IMR-90 (cell line): ENCODE measurements around the gene KRTAP10-3. TPM values are rescaled to one million over a fixed set of nuclear protein-coding genes. Genes with fewer than 3 reads are reported as not detected.

ENCODE experiments used
- ATAC-seq: fragments of 200-7000 bp; cut with Tn5 transposase; 2 replicates; pipeline ENCODE4 v1.9.1; 2020; ENCODE audit warnings: low read depth, mild to moderate bottlenecking, moderate library complexity
- BruUV-seq: library from RNA; stranded (reverse); fragments of 400-500 nt; replicated peaks from 2 replicates; lab custom pipeline; 2021; lab: Mats Ljungman, UMichigan
- CTCF ChIA-PET: fragments of 300-600 bp; formaldehyde crosslinking; extraction: SDS; loops from one replicate; lab custom pipeline; 2021; ENCODE audit warnings: antibody characterized with exemption; lab: Yijun Ruan, JAX
- POLR2A ChIA-PET: fragments of 300-600 bp; sonication (Branson Sonifier 250); formaldehyde crosslinking; loops from one replicate; lab custom pipeline; 2022; ENCODE audit warnings: antibody characterized with exemption; ENCODE audit not compliant: unreplicated experiment; lab: Charles Lee
- DNase-seq: peaks from one replicate; pipeline ENCODE4 v3.0.0; 2013
- H2AFZ ChIP-seq: replicated peaks from 2 replicates; pipeline ENCODE3; 2013; ENCODE audit warnings: low read length, mild to moderate bottlenecking; ENCODE audit not compliant: poor library complexity
- H2AK5ac ChIP-seq: 2 replicates; pipeline ENCODE4 v1.6.1; 2013; ENCODE audit warnings: low read depth, low read length, inconsistent platforms
- H2AK9ac ChIP-seq: replicated peaks from 2 replicates; pipeline ENCODE3; 2013; ENCODE audit warnings: mild to moderate bottlenecking, low read depth, low read length, moderate library complexity; ENCODE audit not compliant: poor library complexity
- H2BK120ac ChIP-seq: 2 replicates; pipeline ENCODE4 v1.6.1; 2013; ENCODE audit warnings: low read depth, low read length, inconsistent platforms
- H2BK15ac ChIP-seq: 3 replicates; pipeline ENCODE4 v1.6.1; 2013; ENCODE audit warnings: low read depth, low read length, inconsistent platforms
- H2BK20ac ChIP-seq: 2 replicates; pipeline ENCODE4 v1.6.1; 2013; ENCODE audit warnings: low read depth, mild to moderate bottlenecking, inconsistent platforms, low read length, moderate library complexity
- H2BK5ac ChIP-seq: 2 replicates; pipeline ENCODE4 v1.6.1; 2013; ENCODE audit warnings: mild to moderate bottlenecking, low read depth, low read length, inconsistent platforms; ENCODE audit not compliant: poor library complexity, severe bottlenecking
- H3K14ac ChIP-seq: replicated peaks from 2 replicates; pipeline ENCODE4 v1.6.1; 2013; ENCODE audit warnings: low read depth, low read length, inconsistent platforms
- H3K18ac ChIP-seq: 2 replicates; pipeline ENCODE4 v1.6.1; 2013; ENCODE audit warnings: low read depth, low read length, control low read depth
- H3K23ac ChIP-seq: 2 replicates; pipeline ENCODE4 v1.6.1; 2013; ENCODE audit warnings: low read depth, low read length, inconsistent platforms
- H3K27ac ChIP-seq: 2 replicates; pipeline ENCODE4 v1.5.1; 2013; ENCODE audit warnings: mild to moderate bottlenecking, control low read depth, low read length; ENCODE audit not compliant: insufficient read depth
- H3K27me3 ChIP-seq: 2 replicates; pipeline ENCODE4 v1.6.1; 2013; ENCODE audit warnings: low read length; ENCODE audit not compliant: control insufficient read depth, insufficient read depth
- H3K36me3 ChIP-seq: 2 replicates; pipeline ENCODE4 v1.6.1; 2013; ENCODE audit warnings: low read length, mixed read lengths; ENCODE audit not compliant: control insufficient read depth, insufficient read depth
- H3K4ac ChIP-seq: 2 replicates; pipeline ENCODE4 v1.6.1; 2013; ENCODE audit warnings: low read depth, low read length, inconsistent platforms
- H3K4me1 ChIP-seq: 2 replicates; pipeline ENCODE4 v1.6.1; 2013; ENCODE audit warnings: low read length, mixed read lengths; ENCODE audit not compliant: control insufficient read depth, insufficient read depth
- H3K4me2 ChIP-seq: 2 replicates; pipeline ENCODE4 v1.6.1; 2013; ENCODE audit warnings: low read depth, mild to moderate bottlenecking, control low read depth, low read length, moderate library complexity
- H3K4me3 ChIP-seq: 2 replicates; pipeline ENCODE4 v1.5.1; 2013; ENCODE audit warnings: low read depth, mild to moderate bottlenecking, control low read depth, low read length, moderate library complexity; ENCODE audit not compliant: insufficient read depth
- H3K56ac ChIP-seq: 2 replicates; pipeline ENCODE4 v1.6.1; 2013; ENCODE audit warnings: low read length, inconsistent platforms; ENCODE audit not compliant: insufficient read depth; ENCODE audit errors: extremely low read depth
- H3K79me1 ChIP-seq, 2 experiments: 2 replicates each; pipeline ENCODE4 v1.6.1; 2013; ENCODE audit warnings: low read length in 2 of 2, inconsistent platforms in 1 of 2, low read depth in 1 of 2
- H3K9ac ChIP-seq: 2 replicates; pipeline ENCODE4 v1.6.1; 2013; ENCODE audit warnings: low read depth, low read length, control low read depth
- H3K9me1 ChIP-seq: 2 replicates; pipeline ENCODE4 v1.6.1; 2013; ENCODE audit warnings: low read length, inconsistent platforms; ENCODE audit not compliant: insufficient read depth
- H3K9me3 ChIP-seq: 2 replicates; pipeline ENCODE4 v1.6.1; 2013; ENCODE audit warnings: low read length; ENCODE audit not compliant: control insufficient read depth, insufficient read depth
- H4K20me1 ChIP-seq: 2 replicates; pipeline ENCODE4 v1.6.1; 2013; ENCODE audit warnings: low read length, inconsistent platforms; ENCODE audit not compliant: insufficient read depth
- H4K5ac ChIP-seq: 2 replicates; pipeline ENCODE4 v1.6.1; 2013; ENCODE audit warnings: mild to moderate bottlenecking, low read depth, low read length, control low read depth
- H4K8ac ChIP-seq, 2 experiments: 2 replicates each; pipeline ENCODE4 v1.6.1; 2013; ENCODE audit warnings: low read depth in 2 of 2, low read length in 2 of 2, control low read depth in 1 of 2, inconsistent platforms in 1 of 2
- H4K91ac ChIP-seq: 2 replicates; pipeline ENCODE4 v1.6.1; 2013; ENCODE audit warnings: low read depth, low read length, inconsistent platforms; ENCODE audit not compliant: insufficient read depth
- CHD1 ChIP-seq: IDR thresholded peaks from 2 replicates; pipeline ENCODE4 v1.6.1; 2012; ENCODE audit warnings: low read depth, low read length, improper control_type of control experiment
- MAFK ChIP-seq: IDR thresholded peaks from 2 replicates; pipeline ENCODE4 v1.6.1; 2012; ENCODE audit warnings: low read depth, low read length, improper control_type of control experiment
- MAZ ChIP-seq: IDR thresholded peaks from 2 replicates; pipeline ENCODE4 v1.6.1; 2012; ENCODE audit warnings: low read depth, mild to moderate bottlenecking, low read length, improper control_type of control experiment, moderate library complexity, borderline replicate concordance
- MXI1 ChIP-seq: IDR thresholded peaks from 2 replicates; pipeline ENCODE4 v1.6.1; 2012; ENCODE audit warnings: low read depth, mild to moderate bottlenecking, low read length, moderate library complexity, borderline replicate concordance
- NFE2L2 ChIP-seq: fragments of 150-350 bp; IDR thresholded peaks from 2 replicates; pipeline ENCODE4 v1.6.1; 2016; ENCODE audit warnings: low read depth, mild to moderate bottlenecking, low read length
- POLR2A ChIP-seq: IDR thresholded peaks from 2 replicates; pipeline ENCODE4 v1.6.1; 2012; ENCODE audit warnings: mild to moderate bottlenecking, low read depth, low read length
- RAD21 ChIP-seq: IDR thresholded peaks from 2 replicates; pipeline ENCODE4 v1.6.1; 2012; ENCODE audit warnings: low read length, improper control_type of control experiment
- RFX5 ChIP-seq: IDR thresholded peaks from 2 replicates; pipeline ENCODE4 v1.8.0; 2012; ENCODE audit warnings: low read depth, mild to moderate bottlenecking, low read length, moderate library complexity
- SMC3 ChIP-seq: fragments of 150-350 bp; IDR thresholded peaks from 2 replicates; pipeline ENCODE4 v1.6.1; 2016; ENCODE audit warnings: low read depth, mild to moderate bottlenecking, antibody characterized with exemption, low read length, moderate library complexity
- WGBS, 2 experiments: methylation state at CpG; one replicate each; pipeline versions ENCODE4 v1.1.5 to v1.1.7; 2013; ENCODE audit warnings: missing lambda C conversion rate in 2 of 2; ENCODE audit not compliant: insufficient read length in 1 of 2; ENCODE audit errors: extremely low coverage in 2 of 2; 5-methylcytosine and 5-hydroxymethylcytosine counted together
- dilution Hi-C: fragments of 300-500 bp; cut with HindIII; formaldehyde crosslinking; loops from one replicate; pipeline ENCODE4 v1.14.3; 2018; ENCODE audit warnings: low sequenced_read_pairs; ENCODE audit not compliant: unreplicated experiment
- in situ Hi-C: fragments of 300-500 bp; cut with MboI; formaldehyde crosslinking; loops from 3 replicates; pipeline ENCODE4 v1.14.3; 2019; ENCODE audit warnings: low sequenced_read_pairs, inconsistent platforms, mixed read lengths
- intact Hi-C: fragments of 100-400 bp; cut with micrococcal nuclease; formaldehyde crosslinking; loops from 2 replicates; pipeline ENCODE4 v1.10.0; 2022
- polyA plus RNA-seq, 3 experiments: library from polyadenylated mRNA; depleted of rRNA; stranded (reverse); fragments of >200 nt; gene quantifications; 2 replicates each; pipeline ENCODE4 v1.2.3, GENCODE V29; 2012; ENCODE audit warnings: low replicate concordance in 1 of 3
- total RNA-seq: library from RNA; depleted of rRNA; stranded (reverse); fragments of >200 nt; gene quantifications from 2 replicates; pipeline ENCODE4 v1.2.3, GENCODE V29; 2012
- TF ChIP-seq, protein P1 (sequence below): fragments of 150-350 bp; IDR thresholded peaks from 2 replicates; pipeline ENCODE4 v1.6.1; 2016; ENCODE audit warnings: low read depth, mild to moderate bottlenecking, low read length, moderate library complexity, borderline replicate concordance
- TF ChIP-seq, protein P2 (sequence below): conservative IDR thresholded peaks from 2 replicates; pipeline ENCODE4 v1.5.1; 2012; ENCODE audit warnings: mild to moderate bottlenecking, low read depth, low read length, improper control_type of control experiment

The KRTAP10-3 gene
- total and polyA plus RNA-seq, 2 of the 4 experiments (the other 2 are of a cell fraction) = not detected

DNA sequence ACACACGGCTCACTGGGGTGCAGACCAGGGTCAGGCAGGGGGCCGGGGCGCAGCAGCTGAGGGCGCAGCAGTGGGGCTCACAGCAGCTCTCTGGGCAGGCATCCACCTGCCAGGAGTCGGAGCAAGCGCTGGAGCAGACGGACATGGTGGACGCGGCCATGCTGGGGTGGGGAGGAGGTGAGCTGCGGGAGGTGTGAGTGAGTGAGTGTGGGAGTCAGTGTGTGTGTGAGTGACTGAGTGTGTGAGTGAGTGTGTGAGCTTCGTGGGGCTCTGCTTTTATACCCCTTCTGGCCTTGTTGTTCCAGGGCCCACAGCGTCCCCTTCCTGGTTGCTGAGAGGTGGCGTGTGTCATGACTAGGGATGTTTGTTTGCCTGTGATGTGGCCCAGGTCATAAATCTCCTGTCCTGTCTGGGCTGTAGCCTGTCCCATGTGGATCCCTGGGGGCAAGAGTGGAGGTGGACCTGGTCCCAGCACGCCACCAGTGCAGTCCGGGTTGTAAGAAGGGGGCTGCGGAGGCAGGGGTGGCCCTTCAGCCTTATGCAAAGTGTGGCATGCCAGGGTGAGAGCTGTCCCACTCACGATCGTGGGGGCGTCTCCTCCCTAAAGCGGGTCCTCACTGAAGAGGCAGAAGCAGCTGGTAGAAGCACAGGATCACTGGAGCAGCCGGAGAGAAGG, 18.5 kb downstream of the KRTAP10-3 start, which contains the start of gene KRTAP10-1:
TSS of gene KRTAP10-1 (minus strand) at position 205 of the 676 bp plus-strand sequence. CDS start at position 160, 45 bp downstream.
- Histone ChIP-seq H3K23ac (no peak within 1 kb of the TSS), H2AFZ (no peak within 1 kb of the TSS), H3K79me1 (no peaks in the 10 kb centered on the region), H3K56ac (no peak within 1 kb of the TSS), H3K9me1 (no peaks in the 10 kb centered on the region), H3K4ac (no peak within 1 kb of the TSS), H4K5ac (no peak within 1 kb of the TSS), H2BK5ac (no peak within 1 kb of the TSS), H3K9me3 (no peaks in the 10 kb centered on the region; the same call in 1 of the 2 replicates), H3K9ac (no peak within 1 kb of the TSS), H2AK9ac (no peak within 1 kb of the TSS), H4K20me1 (no peaks in the 10 kb centered on the region), H2BK15ac (no peak within 1 kb of the TSS), H3K36me3 (no peaks in the 10 kb centered on the region), H4K8ac (no peak within 1 kb of the TSS), H2AK5ac (no peak within 1 kb of the TSS), H3K27ac (no peak within 1 kb of the TSS), H2BK120ac (no peak within 1 kb of the TSS), H3K4me3 (no peak within 1 kb of the TSS), H3K27me3 (0 out of 2 replicates have a peak, but pooled peaks cover 2% of the 10 kb centered on the region), H3K4me2 (no peak within 1 kb of the TSS), H4K91ac (no peak within 1 kb of the TSS), H2BK20ac (no peak within 1 kb of the TSS), H3K4me1 (no peaks in the 10 kb centered on the region), H3K18ac (no peak within 1 kb of the TSS), H3K14ac (no peak within 1 kb of the TSS)
- ChIA-PET CTCF (no interaction called here), POLR2A (no interaction called here)
- no TSS peak for BruUV-seq
- no peak for DNase-seq
- 46% methylated on average over 2 of the region's 21 CpGs; no CpG with 5 or more reads in 1 of the 2 experiments for WGBS, 2 experiments
- no peak for ATAC-seq
- intact Hi-C loops (no loop called here), dilution Hi-C loops (no loop called here), in situ Hi-C loops (no loop called here)
- TF ChIP-seq RFX5 = no peak
- TF ChIP-seq, protein P1, sequence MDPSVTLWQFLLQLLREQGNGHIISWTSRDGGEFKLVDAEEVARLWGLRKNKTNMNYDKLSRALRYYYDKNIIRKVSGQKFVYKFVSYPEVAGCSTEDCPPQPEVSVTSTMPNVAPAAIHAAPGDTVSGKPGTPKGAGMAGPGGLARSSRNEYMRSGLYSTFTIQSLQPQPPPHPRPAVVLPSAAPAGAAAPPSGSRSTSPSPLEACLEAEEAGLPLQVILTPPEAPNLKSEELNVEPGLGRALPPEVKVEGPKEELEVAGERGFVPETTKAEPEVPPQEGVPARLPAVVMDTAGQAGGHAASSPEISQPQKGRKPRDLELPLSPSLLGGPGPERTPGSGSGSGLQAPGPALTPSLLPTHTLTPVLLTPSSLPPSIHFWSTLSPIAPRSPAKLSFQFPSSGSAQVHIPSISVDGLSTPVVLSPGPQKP = no peak
- TF ChIP-seq SMC3 = no peak
- TF ChIP-seq MAFK = no peak
- no peak for TF ChIP-seq RAD21
- no peak for TF ChIP-seq MXI1
- TF ChIP-seq POLR2A = no peak
- TF ChIP-seq, protein P2, sequence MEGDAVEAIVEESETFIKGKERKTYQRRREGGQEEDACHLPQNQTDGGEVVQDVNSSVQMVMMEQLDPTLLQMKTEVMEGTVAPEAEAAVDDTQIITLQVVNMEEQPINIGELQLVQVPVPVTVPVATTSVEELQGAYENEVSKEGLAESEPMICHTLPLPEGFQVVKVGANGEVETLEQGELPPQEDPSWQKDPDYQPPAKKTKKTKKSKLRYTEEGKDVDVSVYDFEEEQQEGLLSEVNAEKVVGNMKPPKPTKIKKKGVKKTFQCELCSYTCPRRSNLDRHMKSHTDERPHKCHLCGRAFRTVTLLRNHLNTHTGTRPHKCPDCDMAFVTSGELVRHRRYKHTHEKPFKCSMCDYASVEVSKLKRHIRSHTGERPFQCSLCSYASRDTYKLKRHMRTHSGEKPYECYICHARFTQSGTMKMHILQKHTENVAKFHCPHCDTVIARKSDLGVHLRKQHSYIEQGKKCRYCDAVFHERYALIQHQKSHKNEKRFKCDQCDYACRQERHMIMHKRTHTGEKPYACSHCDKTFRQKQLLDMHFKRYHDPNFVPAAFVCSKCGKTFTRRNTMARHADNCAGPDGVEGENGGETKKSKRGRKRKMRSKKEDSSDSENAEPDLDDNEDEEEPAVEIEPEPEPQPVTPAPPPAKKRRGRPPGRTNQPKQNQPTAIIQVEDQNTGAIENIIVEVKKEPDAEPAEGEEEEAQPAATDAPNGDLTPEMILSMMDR = no peak
- TF ChIP-seq CHD1 = no peak
- no peak for TF ChIP-seq MAZ
- no peak for TF ChIP-seq NFE2L2
